DOHH2 (cell line): ENCODE measurements around the gene TMEM45B.
"Not testable (repeated sequence)": the region's sequence is repeated elsewhere in the genome, so short reads cannot be mapped to it uniquely, and the experiment has no call there.

ENCODE experiments used
- H3F3A ChIP-seq: fragments of 200-600 bp; sonication (generic), shearing (Covaris generic); 2 replicates; pipeline ENCODE4 v1.6.0; 2016; ENCODE audit warnings: antibody characterized with exemption, mild to moderate bottlenecking; ENCODE audit not compliant: control insufficient read depth, insufficient read depth
- H3K27ac ChIP-seq: fragments of 200-600 bp; sonication (generic); 2 replicates; pipeline ENCODE4 v1.5.1; 2014; ENCODE audit warnings: low read depth, mild to moderate bottlenecking, low read length, moderate library complexity
- H3K27me3 ChIP-seq: fragments of 200-600 bp; sonication (generic); 2 replicates; pipeline ENCODE4 v1.6.1; 2014; ENCODE audit warnings: mild to moderate bottlenecking, low read length, mixed read lengths; ENCODE audit not compliant: control insufficient read depth
- H3K36me3 ChIP-seq: fragments of 200-600 bp; sonication (generic); 2 replicates; pipeline ENCODE4 v1.6.1; 2014; ENCODE audit warnings: mild to moderate bottlenecking, low read length, moderate library complexity, mixed read lengths; ENCODE audit not compliant: control insufficient read depth
- H3K4me1 ChIP-seq: fragments of 200-600 bp; sonication (generic); 2 replicates; pipeline ENCODE4 v1.6.1; 2014; ENCODE audit warnings: mild to moderate bottlenecking, low read length, mixed read lengths; ENCODE audit not compliant: control insufficient read depth
- H3K4me2 ChIP-seq: fragments of 200-600 bp; sonication (generic); 2 replicates; pipeline ENCODE4 v1.6.0; 2014; ENCODE audit warnings: mild to moderate bottlenecking, low read length, moderate library complexity
- H3K4me3 ChIP-seq: fragments of 200-600 bp; sonication (generic); 2 replicates; pipeline ENCODE4 v1.5.1; 2014; ENCODE audit warnings: mild to moderate bottlenecking, low read length, mixed read lengths
- H3K79me2 ChIP-seq: fragments of 200-600 bp; sonication (generic); 2 replicates; pipeline ENCODE4 v1.6.1; 2014; ENCODE audit warnings: mild to moderate bottlenecking, low read length, mixed read lengths; ENCODE audit not compliant: control insufficient read depth
- H3K9me2 ChIP-seq: fragments of 200-600 bp; sonication (generic); replicated peaks from 2 replicates; pipeline ENCODE4 v1.6.1; 2014; ENCODE audit warnings: mild to moderate bottlenecking, low read length, mixed read lengths; ENCODE audit not compliant: control insufficient read depth
- H3K9me3 ChIP-seq: fragments of 200-600 bp; sonication (generic); 2 replicates; pipeline ENCODE4 v1.6.1; 2014; ENCODE audit warnings: antibody characterized with exemption, low read length, mixed read lengths; ENCODE audit not compliant: control insufficient read depth, insufficient read depth
- H4K20me1 ChIP-seq: fragments of 200-600 bp; sonication (generic); 2 replicates; pipeline ENCODE4 v1.6.0; 2014; ENCODE audit warnings: low read depth, mild to moderate bottlenecking, antibody characterized with exemption, low read length, moderate library complexity; ENCODE audit not compliant: control insufficient read depth, insufficient read depth
- EZH2phosphoT487 ChIP-seq: fragments of 200-600 bp; sonication (generic); IDR thresholded peaks from 2 replicates; pipeline ENCODE4 v1.6.1; 2017; ENCODE audit warnings: borderline replicate concordance, mild to moderate bottlenecking, antibody characterized with exemption, low read length, moderate library complexity, mixed read lengths
- TF ChIP-seq, protein P1 (sequence below): fragments of 200-600 bp; sonication (generic); IDR thresholded peaks from one replicate; pipeline ENCODE4 v1.5.1; 2014; ENCODE audit warnings: antibody characterized with exemption, mild to moderate bottlenecking, low read depth, low read length; ENCODE audit not compliant: poor library complexity, severe bottlenecking

The TMEM45B gene

DNA sequence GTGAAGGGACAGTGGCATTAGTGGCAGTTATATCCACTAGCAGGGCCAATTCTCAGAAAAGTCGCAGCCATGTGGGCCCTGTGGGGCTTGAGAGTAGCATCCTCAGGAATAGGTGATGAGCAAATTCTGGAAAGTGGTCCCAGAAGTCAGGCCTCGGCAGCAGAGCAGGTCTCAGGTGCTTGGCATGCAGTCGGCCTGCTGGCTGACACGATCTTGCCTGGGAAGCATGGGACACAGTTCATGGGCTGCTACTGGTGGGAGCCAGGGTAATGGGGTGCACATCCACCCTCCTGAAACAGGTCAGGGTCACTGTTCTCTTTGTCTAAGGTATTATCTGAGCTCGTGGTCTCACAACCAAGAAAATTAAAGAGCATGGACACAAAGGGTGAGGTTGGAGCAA, 36.8 kb upstream of the TMEM45B start:
- Histone ChIP-seq H4K20me1 (no peaks in the 10 kb centered on the region), H3K27me3 (no peaks in the 10 kb centered on the region), H3K9me2 (no peaks in the 10 kb centered on the region), H3K4me2 (no peak overlapping the region), H3K9me3 (no peaks in the 10 kb centered on the region), H3K4me1 (no peaks in the 10 kb centered on the region), H3K4me3 (no peak overlapping the region), H3K79me2 (no peaks in the 10 kb centered on the region), H3K36me3 (no peaks in the 10 kb centered on the region), H3F3A (no peaks in the 10 kb centered on the region), H3K27ac (no peak overlapping the region)
- TF ChIP-seq EZH2phosphoT487 = no peak
- TF ChIP-seq, protein P1, sequence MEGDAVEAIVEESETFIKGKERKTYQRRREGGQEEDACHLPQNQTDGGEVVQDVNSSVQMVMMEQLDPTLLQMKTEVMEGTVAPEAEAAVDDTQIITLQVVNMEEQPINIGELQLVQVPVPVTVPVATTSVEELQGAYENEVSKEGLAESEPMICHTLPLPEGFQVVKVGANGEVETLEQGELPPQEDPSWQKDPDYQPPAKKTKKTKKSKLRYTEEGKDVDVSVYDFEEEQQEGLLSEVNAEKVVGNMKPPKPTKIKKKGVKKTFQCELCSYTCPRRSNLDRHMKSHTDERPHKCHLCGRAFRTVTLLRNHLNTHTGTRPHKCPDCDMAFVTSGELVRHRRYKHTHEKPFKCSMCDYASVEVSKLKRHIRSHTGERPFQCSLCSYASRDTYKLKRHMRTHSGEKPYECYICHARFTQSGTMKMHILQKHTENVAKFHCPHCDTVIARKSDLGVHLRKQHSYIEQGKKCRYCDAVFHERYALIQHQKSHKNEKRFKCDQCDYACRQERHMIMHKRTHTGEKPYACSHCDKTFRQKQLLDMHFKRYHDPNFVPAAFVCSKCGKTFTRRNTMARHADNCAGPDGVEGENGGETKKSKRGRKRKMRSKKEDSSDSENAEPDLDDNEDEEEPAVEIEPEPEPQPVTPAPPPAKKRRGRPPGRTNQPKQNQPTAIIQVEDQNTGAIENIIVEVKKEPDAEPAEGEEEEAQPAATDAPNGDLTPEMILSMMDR = no peak

DNA sequence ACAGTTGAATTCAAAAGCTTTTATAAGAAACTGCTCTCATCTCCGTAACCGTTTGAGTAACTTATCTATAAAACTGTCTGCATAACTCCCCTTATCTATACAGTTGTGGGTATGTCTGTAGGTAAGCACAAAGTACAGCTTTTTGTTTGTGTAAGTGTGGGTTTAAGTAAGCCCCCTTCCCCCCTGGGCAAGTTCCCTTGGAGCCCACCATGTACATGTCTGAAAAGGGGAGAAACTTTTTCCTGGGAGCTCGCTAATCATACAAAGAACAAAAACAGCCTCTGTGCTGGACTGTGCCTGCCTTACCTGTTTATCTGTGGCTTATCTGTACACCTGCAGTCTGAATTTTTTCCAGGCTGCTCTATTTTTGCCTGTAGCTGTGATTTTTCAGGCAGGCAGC, 36.3 kb upstream of the TMEM45B start:
- Histone ChIP-seq H3K9me2 (no peaks in the 10 kb centered on the region), H3K4me1 (no peaks in the 10 kb centered on the region), H3K9me3 (no peaks in the 10 kb centered on the region), H3K4me2 (no peak overlapping the region), H3K27ac (no peak overlapping the region), H3K79me2 (no peaks in the 10 kb centered on the region), H3K4me3 (no peak overlapping the region), H3K27me3 (no peaks in the 10 kb centered on the region), H3K36me3 (no peaks in the 10 kb centered on the region), H3F3A (no peaks in the 10 kb centered on the region), H4K20me1 (no peaks in the 10 kb centered on the region)
- TF ChIP-seq EZH2phosphoT487 = no peak
- TF ChIP-seq, protein P1 = no peak

DNA sequence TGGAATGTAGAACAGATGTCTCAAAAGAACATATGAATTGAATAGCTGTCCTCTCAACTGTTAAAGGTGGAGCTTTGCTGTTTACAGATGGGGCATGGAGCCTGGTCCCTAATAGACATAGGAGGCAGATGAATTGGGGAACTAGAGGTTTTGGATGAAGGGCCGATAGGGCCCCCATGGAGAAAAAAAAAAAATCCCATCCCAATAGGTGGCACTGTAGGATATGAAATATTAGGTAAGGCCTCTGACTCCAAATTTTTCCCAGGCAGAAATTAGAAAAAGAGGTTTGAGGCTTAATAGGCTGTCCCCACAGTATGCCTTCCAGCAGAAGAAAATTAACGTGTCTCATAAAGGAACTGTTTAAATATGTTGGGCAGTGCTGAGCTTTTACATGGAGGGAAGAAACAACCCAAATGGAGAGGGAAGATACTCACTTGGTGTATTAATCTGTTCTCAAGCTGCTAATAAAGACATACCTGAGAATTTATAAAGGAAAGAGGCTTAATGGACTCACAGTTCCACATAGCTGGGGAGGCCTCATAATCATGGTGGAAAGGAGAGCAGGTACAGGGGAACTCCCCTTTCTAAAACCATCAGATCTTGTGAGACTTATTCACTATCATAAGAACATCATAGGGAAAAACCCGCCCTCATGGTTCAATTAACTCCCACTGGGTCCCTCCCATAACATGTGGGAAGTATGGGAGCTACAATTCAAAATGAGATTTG, 30.1 kb upstream of the TMEM45B start:
- H3K4me2 ChIP-seq = no peak overlapping the region

DNA sequence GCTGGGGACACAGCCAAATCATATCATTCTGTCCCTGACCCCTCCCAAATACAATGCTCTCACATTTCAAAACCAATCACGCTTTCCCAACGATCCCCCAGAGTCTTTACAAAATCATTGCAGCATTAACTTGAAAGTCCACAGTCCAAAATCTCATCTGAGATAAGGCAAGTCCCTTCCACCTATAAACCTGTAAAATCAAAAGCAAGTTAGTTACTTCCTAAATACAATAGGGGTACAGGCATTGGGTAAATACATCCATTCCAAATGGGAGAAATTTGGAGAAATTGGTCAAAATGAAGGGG, 29.6 kb upstream of the TMEM45B start:
- not testable (repeated sequence) for H3K79me2 ChIP-seq, H3K36me3 ChIP-seq, H4K20me1 ChIP-seq, H3K27me3 ChIP-seq, H3K4me3 ChIP-seq, H3K4me2 ChIP-seq, H3K27ac ChIP-seq, H3K4me1 ChIP-seq, H3K9me3 ChIP-seq, H3K9me2 ChIP-seq, H3F3A ChIP-seq

More for the DNA sequence above, 30.1 kb upstream of the TMEM45B start:
- Histone ChIP-seq H3K4me3 (no peak overlapping the region), H3K79me2 (no peaks in the 10 kb centered on the region), H3K36me3 (no peaks in the 10 kb centered on the region), H3K27ac (no peak overlapping the region), H3K4me1 (no peaks in the 10 kb centered on the region), H3K27me3 (peaks cover 6% of the 10 kb centered on the region; the same call in 1 of the 2 replicates), H3K9me3 (no peaks in the 10 kb centered on the region), H3K9me2 (no peaks in the 10 kb centered on the region), H4K20me1 (no peaks in the 10 kb centered on the region), H3F3A (no peaks in the 10 kb centered on the region)
- no peak for TF ChIP-seq EZH2phosphoT487
- TF ChIP-seq, protein P1 = no peak
